ENCODE results near the gene MUC21. TPM values are rescaled to one million over a fixed set of nuclear protein-coding genes. Genes with fewer than 3 reads are reported as not detected.
"Not testable (repeated sequence)": the region's sequence is repeated elsewhere in the genome, so short reads cannot be mapped to it uniquely, and the experiment has no call there.

MUC21 gene
- total RNA-seq, 1 experiment from 2014 or later: not detected

DNA sequence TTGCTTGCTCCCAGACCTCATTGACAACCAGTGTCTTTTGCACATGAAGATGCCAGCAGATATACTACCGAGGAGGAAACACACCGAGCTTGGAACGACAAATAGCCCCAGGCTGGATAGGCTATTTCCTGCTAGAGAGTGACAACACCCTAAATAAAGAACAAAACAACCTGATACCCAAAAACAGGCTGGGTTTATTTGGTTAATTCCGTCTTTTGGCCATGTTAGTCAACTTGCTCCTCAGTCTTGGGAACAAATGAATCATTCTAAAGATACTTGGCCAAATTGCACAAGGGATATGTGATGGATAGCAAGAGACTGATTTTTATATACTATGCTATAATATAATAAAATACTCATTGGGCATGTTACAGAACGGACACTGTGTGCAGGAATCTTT, 15.3 kb downstream of the MUC21 start:
- ChIA-PET CTCF (no interaction called here), POLR2A (no interaction called here)
- no TSS peak for BruUV-seq (replicated peaks)
- Histone ChIP-seq H3K36me3 (ENCODE audit: control insufficient read depth, insufficient read depth, low read length) (no peaks in the 10 kb centered on the region), H3K9me3 (ENCODE audit: control insufficient read depth, insufficient read depth, low read depth, low read length) (no peaks in the 10 kb centered on the region), H3K27ac (ENCODE audit: low read length) (no peak overlapping the region), H3K4me3 (ENCODE audit: low read depth in 2 of 2, low read length in 2 of 2) (no peak overlapping the region), H3K27me3 (ENCODE audit: control insufficient read depth, insufficient read depth, low read length) (no peaks in the 10 kb centered on the region), H3K4me1 (ENCODE audit: control insufficient read depth, insufficient read depth, low read length) (no peaks in the 10 kb centered on the region)
- intact Hi-C loops (cut with micrococcal nuclease; ENCODE audit: unreplicated experiment) (no loop called here), in situ Hi-C loops (cut with HindIII; ENCODE audit: low pct_unique_long_range_greater_than_20kb, low sequenced_read_pairs) (no loop called here)
- DNase-seq (ENCODE audit: low read depth, low spot score) (no peak), ATAC-seq (no peak)
- no peak for TF ChIP-seq POLR2AphosphoS5 (IDR thresholded peaks at IDR 0.05; ENCODE audit: low read depth, low read length)
- TF ChIP-seq TCF7L2 (IDR thresholded peaks at IDR 0.05; ENCODE audit: low read depth, low read length): no peak
- TF ChIP-seq CTCF (IDR thresholded peaks at IDR 0.05): no peak
- no peak for TF ChIP-seq SIN3A (IDR thresholded peaks at IDR 0.05; ENCODE audit: borderline replicate concordance, insufficient read depth, low read depth, low read length)
- TF ChIP-seq, protein P1, sequence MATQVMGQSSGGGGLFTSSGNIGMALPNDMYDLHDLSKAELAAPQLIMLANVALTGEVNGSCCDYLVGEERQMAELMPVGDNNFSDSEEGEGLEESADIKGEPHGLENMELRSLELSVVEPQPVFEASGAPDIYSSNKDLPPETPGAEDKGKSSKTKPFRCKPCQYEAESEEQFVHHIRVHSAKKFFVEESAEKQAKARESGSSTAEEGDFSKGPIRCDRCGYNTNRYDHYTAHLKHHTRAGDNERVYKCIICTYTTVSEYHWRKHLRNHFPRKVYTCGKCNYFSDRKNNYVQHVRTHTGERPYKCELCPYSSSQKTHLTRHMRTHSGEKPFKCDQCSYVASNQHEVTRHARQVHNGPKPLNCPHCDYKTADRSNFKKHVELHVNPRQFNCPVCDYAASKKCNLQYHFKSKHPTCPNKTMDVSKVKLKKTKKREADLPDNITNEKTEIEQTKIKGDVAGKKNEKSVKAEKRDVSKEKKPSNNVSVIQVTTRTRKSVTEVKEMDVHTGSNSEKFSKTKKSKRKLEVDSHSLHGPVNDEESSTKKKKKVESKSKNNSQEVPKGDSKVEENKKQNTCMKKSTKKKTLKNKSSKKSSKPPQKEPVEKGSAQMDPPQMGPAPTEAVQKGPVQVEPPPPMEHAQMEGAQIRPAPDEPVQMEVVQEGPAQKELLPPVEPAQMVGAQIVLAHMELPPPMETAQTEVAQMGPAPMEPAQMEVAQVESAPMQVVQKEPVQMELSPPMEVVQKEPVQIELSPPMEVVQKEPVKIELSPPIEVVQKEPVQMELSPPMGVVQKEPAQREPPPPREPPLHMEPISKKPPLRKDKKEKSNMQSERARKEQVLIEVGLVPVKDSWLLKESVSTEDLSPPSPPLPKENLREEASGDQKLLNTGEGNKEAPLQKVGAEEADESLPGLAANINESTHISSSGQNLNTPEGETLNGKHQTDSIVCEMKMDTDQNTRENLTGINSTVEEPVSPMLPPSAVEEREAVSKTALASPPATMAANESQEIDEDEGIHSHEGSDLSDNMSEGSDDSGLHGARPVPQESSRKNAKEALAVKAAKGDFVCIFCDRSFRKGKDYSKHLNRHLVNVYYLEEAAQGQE (IDR thresholded peaks at IDR 0.05; ENCODE audit: insufficient read depth in 1 of 2, low read depth in 2 of 2, low read length in 1 of 2): no peak

DNA sequence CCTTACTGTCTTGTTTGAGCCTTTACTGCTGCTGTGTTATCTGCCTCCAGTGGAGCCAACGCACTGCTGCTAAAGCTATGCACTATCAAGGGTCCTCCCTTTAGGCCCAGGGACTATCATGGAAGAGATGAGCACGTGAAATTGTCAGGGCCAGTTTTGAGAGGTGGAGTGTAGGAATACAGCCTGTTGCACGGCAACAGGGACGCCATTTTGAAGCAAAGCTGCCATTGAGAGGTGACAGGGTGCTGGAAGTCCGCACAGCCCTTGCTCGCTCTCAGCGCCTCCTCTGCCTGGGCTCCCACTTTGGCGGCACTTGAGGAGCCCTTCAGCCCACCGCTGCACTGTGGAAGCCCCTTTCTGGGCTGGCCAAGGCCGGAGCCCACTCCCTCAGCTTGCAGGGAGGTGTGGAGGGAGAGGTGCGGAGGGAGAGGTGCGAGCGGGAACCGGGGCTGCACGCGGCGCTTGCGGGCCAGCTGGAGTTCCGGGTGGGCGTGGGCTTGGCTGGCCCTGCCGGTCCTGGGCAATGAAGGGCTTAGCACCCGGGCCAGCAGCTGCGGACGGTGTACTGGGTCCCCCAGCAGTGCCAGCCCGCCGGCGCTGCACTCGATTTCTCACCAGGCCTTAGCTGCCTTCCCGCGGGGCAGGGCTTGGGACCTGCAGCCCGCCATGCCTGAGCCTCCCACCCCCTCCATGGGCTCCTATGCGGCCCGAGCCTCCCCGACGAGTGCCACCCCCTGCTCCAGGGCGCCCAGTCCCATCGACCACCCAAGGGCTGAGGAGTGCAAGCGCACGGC, 16.7 kb downstream of the MUC21 start:
- BruUV-seq (replicated peaks); H3K27ac ChIP-seq (ENCODE audit: low read length); H3K9me3 ChIP-seq (ENCODE audit: control insufficient read depth, insufficient read depth, low read depth, low read length); POLR2A ChIA-PET; ATAC-seq; H3K4me3 ChIP-seq (ENCODE audit: low read depth in 2 of 2, low read length in 2 of 2); in situ Hi-C loops (cut with HindIII; ENCODE audit: low pct_unique_long_range_greater_than_20kb, low sequenced_read_pairs); H3K27me3 ChIP-seq (ENCODE audit: control insufficient read depth, insufficient read depth, low read length); DNase-seq (ENCODE audit: low read depth, low spot score); intact Hi-C loops (cut with micrococcal nuclease; ENCODE audit: unreplicated experiment); H3K36me3 ChIP-seq (ENCODE audit: control insufficient read depth, insufficient read depth, low read length); H3K4me1 ChIP-seq (ENCODE audit: control insufficient read depth, insufficient read depth, low read length); CTCF ChIA-PET: not testable (repeated sequence)

- TF ChIP-seq CTCF (IDR thresholded peaks at IDR 0.05) (no peak), TCF7L2 (IDR thresholded peaks at IDR 0.05; ENCODE audit: low read depth, low read length) (no peak), SIN3A (IDR thresholded peaks at IDR 0.05; ENCODE audit: borderline replicate concordance, insufficient read depth, low read depth, low read length) (no peak), POLR2AphosphoS5 (IDR thresholded peaks at IDR 0.05; ENCODE audit: low read depth, low read length) (no peak)
- TF ChIP-seq, protein P1 (IDR thresholded peaks at IDR 0.05; ENCODE audit: insufficient read depth in 1 of 2, low read depth in 2 of 2, low read length in 1 of 2): no peak
- CTCF ChIA-PET: no interaction called here
- BruUV-seq (replicated peaks): no TSS peak
Measured at GRCh38 chr6:31001281-31001888, 17.9 kb downstream of the MUC21 start.

More at GRCh38 chr6:31001281-31001888, 17.9 kb downstream of the MUC21 start:
- H3K27ac ChIP-seq (ENCODE audit: low read length): no peak overlapping the region
- no peaks in the 10 kb centered on the region for H3K9me3 ChIP-seq (ENCODE audit: control insufficient read depth, insufficient read depth, low read depth, low read length)
- no peaks in the 10 kb centered on the region for H3K4me1 ChIP-seq (ENCODE audit: control insufficient read depth, insufficient read depth, low read length)
- in situ Hi-C loops (cut with HindIII; ENCODE audit: low pct_unique_long_range_greater_than_20kb, low sequenced_read_pairs): no loop called here
- ATAC-seq (no peak), DNase-seq (ENCODE audit: low read depth, low spot score) (no peak)
- H3K4me3 ChIP-seq (ENCODE audit: low read depth in 2 of 2, low read length in 2 of 2): no peak overlapping the region
- intact Hi-C loops (cut with micrococcal nuclease; ENCODE audit: unreplicated experiment): no loop called here
- H3K27me3 ChIP-seq (ENCODE audit: control insufficient read depth, insufficient read depth, low read length): no peaks in the 10 kb centered on the region
- POLR2A ChIA-PET: no interaction called here
- H3K36me3 ChIP-seq (ENCODE audit: control insufficient read depth, insufficient read depth, low read length): no peaks in the 10 kb centered on the region

Measured in Panc1 (cell line).